Pons (tissue), 1 donor: ENCODE results near the gene LRRC23.
A peak's percentile ranks its signal among the peaks of the same experiment; 100 is the strongest.

Experiments
- DNase-seq: peaks from one replicate; pipeline ENCODE4 v3.0.0-alpha.2; 2016; ENCODE audit warnings: low spot score

Gene LRRC23

GRCh38 chr12:6957151-6957701, 52.6 kb downstream of the LRRC23 start:
- no peak for DNase-seq

DNA sequence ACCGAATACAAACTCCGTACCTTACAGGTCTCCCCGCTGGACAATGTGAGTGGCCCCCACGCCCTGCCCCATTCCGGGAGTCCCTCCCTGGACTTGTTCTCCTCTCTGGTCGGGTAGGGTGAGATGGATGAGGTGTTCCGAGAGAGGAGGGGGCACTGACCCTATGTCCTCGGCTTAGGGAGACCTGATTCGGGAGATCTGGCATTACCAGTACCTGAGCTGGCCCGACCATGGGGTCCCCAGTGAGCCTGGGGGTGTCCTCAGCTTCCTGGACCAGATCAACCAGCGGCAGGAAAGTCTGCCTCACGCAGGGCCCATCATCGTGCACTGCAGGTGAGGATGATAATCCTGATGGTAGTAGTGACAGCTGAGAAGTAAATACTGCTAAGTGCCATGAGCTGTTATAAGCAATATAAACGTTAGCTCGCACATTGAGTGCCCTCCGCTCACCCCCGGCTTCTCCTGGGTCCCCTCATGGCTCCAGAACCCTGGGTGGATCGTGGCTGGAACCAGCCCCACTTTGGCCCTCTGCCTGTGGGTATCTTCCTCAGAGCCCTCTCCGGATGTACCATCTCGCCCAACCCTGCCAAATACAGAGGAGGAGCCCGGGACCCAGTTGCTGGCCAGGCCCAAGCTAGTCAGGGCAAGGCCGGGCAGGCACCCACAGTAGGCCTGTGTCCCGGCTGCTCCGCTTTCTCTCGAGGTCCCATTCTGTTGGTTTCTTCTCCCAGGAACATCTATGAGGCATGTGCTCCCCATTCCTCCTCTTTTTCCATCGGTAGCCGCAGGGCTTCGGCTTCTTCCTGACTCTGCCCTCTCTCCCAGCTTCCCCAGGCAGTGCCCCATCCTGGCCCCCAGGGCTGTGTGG, 53.4 kb downstream of the LRRC23 start:
- no peak for DNase-seq

DNA sequence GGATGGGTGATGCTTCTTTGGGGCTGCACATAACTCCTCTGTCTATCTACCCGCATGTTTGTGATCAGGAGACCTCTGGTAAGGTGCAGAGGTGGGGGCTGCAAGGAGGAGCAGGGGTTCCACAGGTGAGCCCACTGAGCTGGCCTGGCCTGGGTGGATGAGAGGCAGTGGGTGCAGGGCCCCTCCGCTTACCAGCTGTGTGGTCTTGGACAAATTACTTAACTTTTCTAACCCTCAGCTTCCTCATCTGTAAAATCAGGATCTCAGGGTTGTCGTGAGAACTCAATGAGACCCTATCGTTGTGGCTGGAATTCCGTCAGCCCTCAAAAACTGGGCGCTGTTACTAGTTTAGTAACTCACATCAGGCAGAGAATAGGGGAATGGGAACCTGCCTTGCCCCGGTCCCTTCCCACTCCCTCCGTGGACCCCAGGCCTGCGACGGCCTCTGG, 54.0 kb downstream of the LRRC23 start:
- no peak for DNase-seq

GRCh38 chr12:6959058-6959804, 54.6 kb downstream of the LRRC23 start:
- peak; percentile 69 for DNase-seq

GRCh38 chr12:6959805-6960592, 55.4 kb downstream of the LRRC23 start:
- DNase-seq = no peak

- DNase-seq = no peak
Measured at GRCh38 chr12:6960593-6961277, 56.1 kb downstream of the LRRC23 start.

DNA sequence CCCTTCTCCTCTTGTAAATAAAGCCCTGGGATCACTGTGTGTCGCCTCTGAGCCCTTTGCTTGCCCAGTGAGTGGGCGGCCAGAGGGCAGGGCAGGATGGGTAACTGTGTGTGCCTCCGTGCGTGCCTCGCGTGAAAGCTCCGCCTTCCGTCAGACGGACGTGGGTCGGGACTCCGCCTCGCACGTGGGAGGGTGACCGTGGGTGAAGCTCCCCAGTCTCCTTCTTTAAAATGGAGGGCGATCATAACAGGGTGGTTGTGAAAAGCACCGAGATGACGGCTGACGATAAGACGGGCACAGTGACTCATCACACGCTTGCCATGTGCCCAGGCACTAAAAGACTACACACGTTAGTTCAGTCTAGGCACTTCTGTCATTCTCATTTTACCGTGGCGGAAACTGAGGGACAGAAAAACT, 56.7 kb downstream of the LRRC23 start:
- no peak for DNase-seq

GRCh38 chr12:6961695-6962284, 57.2 kb downstream of the LRRC23 start:
- no peak for DNase-seq

DNA sequence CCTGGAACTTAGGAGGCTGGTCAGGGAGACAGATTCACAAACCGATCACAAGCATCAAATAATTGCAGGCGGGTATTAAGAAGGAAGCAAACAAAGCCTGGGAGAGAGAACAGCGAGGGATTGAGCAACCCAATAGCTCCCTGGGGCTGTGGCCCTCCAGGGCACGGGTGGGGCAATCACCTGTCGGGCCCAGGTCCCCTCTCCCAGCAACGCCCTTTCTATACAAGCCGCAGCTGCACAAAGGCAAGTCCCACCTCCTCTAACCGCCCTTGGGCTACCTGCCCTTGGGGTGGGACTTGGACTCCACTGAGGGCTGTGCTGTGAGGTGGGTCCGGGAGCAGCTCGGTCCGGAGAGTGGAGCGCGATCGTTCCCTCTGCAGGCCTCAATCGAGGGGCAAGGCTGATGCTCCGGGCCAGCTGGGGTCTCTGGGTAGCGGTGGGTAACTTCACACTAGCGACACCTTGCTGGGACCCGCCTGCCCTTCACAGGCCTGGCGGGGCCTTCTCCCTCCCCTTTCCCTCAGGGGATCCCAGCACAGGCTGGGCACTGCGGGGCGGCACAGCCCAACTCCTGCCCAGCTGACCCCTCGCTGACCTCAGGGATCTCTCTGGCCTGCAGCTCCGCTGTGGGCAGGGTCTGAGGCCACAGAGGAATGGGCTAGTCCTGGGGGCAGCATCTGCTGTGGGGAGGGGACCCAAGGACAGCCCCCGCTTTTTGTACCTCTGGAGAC, 57.8 kb downstream of the LRRC23 start:
- DNase-seq = no peak

GRCh38 chr12:6963016-6963731, 58.6 kb downstream of the LRRC23 start:
- no peak for DNase-seq
